ENCODE data around the gene MLLT6. TPM values are rescaled to one million over a fixed set of nuclear protein-coding genes. Genes with fewer than 3 reads are reported as not detected.
"Not testable (repeated sequence)": the region's sequence is repeated elsewhere in the genome, so short reads cannot be mapped to it uniquely, and the experiment has no call there.

The MLLT6 gene
- total RNA-seq, 1 donor from 2014 or later = 192 TPM

DNA sequence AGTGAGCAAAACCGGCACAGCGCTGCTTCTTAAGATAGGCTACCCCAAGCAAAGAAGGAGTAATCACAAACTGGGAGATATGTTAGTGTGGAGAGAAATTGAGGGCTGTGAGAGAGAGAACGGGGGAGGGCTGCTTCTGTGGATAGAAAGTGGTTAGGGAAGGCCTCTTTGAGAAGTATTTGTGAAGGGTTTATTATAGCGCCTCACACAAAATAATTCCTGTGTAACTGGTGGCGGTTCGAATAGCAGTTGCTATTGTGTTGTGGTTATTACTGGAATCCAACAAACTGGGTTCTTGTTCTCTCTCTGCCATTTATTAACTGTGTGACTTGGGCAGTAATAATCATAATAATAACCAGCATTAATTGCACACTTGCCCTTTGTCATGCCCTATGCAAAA lies 15.9 kb downstream of the MLLT6 start:
- no peak for ATAC-seq (ENCODE audit: low read depth)
- Mint-ChIP-seq H3K27ac (no peak overlapping the region), H3K4me3 (no peak overlapping the region), H3K4me1 (peaks cover 15% of the 10 kb centered on the region), H3K27me3 (no peaks in the 10 kb centered on the region), H3K9me3 (no peaks in the 10 kb centered on the region), H3K36me3 (ENCODE audit: low read depth) (peaks cover 68% of the 10 kb centered on the region)
- CTCF ChIA-PET = no interaction called here
- TF ChIP-seq, protein P1, sequence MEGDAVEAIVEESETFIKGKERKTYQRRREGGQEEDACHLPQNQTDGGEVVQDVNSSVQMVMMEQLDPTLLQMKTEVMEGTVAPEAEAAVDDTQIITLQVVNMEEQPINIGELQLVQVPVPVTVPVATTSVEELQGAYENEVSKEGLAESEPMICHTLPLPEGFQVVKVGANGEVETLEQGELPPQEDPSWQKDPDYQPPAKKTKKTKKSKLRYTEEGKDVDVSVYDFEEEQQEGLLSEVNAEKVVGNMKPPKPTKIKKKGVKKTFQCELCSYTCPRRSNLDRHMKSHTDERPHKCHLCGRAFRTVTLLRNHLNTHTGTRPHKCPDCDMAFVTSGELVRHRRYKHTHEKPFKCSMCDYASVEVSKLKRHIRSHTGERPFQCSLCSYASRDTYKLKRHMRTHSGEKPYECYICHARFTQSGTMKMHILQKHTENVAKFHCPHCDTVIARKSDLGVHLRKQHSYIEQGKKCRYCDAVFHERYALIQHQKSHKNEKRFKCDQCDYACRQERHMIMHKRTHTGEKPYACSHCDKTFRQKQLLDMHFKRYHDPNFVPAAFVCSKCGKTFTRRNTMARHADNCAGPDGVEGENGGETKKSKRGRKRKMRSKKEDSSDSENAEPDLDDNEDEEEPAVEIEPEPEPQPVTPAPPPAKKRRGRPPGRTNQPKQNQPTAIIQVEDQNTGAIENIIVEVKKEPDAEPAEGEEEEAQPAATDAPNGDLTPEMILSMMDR (IDR thresholded peaks at IDR 0.05) = no peak
- intact Hi-C loops (cut with micrococcal nuclease) = no loop called here
- no peak for DNase-seq
- POLR2A ChIA-PET = interaction anchor here (1.0 kb wide), 1 partner anchor 17 kb away, joined by 3 read pairs; no protein-coding TSS in a partner anchor

DNA sequence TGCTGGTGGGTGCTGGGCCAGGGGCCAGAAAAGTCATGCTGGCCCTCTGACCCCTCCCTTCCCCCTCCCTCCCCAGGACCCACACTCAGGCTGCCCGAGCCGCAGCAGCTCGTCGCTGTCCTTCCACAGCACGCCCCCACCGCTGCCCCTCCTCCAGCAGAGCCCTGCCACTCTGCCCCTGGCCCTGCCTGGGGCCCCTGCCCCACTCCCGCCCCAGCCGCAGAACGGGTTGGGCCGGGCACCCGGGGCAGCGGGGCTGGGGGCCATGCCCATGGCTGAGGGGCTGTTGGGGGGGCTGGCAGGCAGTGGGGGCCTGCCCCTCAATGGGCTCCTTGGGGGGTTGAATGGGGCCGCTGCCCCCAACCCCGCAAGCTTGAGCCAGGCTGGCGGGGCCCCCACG lies 16.7 kb downstream of the MLLT6 start:
- ATAC-seq (ENCODE audit: low read depth) (no peak), DNase-seq (no peak)
- H3K36me3 Mint-ChIP-seq (ENCODE audit: low read depth) = peaks cover 64% of the 10 kb centered on the region
- H3K27ac Mint-ChIP-seq = no peak overlapping the region
- TF ChIP-seq, protein P1 (IDR thresholded peaks at IDR 0.05) = no peak
- peaks cover 20% of the 10 kb centered on the region for H3K4me1 Mint-ChIP-seq
- H3K4me3 Mint-ChIP-seq = no peak overlapping the region
- intact Hi-C loops (cut with micrococcal nuclease) = no loop called here
- H3K27me3 Mint-ChIP-seq = no peaks in the 10 kb centered on the region
- CTCF ChIA-PET = interaction anchor here (2.1 kb wide), 1 partner anchor 14 kb away, joined by 7 read pairs; no protein-coding TSS in a partner anchor
- POLR2A ChIA-PET = interaction anchor here (1.0 to 1.6 kb wide), 2 partner anchors 16 to 18 kb away, joined by 3 to 4 read pairs; no protein-coding TSS in a partner anchor
- no peaks in the 10 kb centered on the region for H3K9me3 Mint-ChIP-seq

DNA sequence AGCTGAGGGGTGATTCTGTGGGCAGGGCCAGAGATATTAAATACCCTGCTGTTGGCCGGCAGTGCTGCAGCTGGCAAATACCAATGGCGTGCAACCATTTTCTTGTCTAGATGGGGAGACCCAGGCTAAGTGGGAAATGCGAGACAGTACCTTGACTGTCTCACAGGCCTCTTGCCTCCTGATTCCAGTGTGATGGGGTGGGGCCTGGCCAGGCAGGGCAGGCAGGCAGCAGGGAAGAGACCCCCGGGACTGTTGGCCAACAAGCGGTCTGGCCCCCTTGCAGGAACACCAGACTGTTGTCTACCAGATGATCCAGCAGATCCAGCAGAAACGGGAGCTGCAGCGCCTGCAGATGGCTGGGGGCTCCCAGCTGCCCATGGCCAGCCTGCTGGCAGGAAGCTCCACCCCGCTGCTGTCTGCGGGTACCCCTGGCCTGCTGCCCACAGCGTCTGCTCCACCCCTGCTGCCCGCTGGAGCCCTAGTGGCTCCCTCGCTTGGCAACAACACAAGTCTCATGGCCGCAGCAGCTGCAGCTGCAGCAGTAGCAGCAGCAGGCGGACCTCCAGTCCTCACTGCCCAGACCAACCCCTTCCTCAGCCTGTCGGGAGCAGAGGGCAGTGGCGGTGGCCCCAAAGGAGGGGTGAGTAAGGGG lies 19.4 kb downstream of the MLLT6 start:
- ChIA-PET POLR2A (interaction anchor here (0.6 to 1.2 kb wide), 2 partner anchors 15 to 19 kb away, joined by 3 read pairs; no protein-coding TSS in a partner anchor), CTCF (no interaction called here)
- intact Hi-C loops (cut with micrococcal nuclease) = no loop called here
- Mint-ChIP-seq H3K4me3 (no peak overlapping the region), H3K4me1 (peaks cover 44% of the 10 kb centered on the region), H3K27ac (no peak overlapping the region), H3K36me3 (ENCODE audit: low read depth) (peaks cover 40% of the 10 kb centered on the region), H3K27me3 (no peaks in the 10 kb centered on the region), H3K9me3 (no peaks in the 10 kb centered on the region)
- no peak for DNase-seq
- TF ChIP-seq, protein P1 (IDR thresholded peaks at IDR 0.05) = no peak
- no peak for ATAC-seq (ENCODE audit: low read depth)

DNA sequence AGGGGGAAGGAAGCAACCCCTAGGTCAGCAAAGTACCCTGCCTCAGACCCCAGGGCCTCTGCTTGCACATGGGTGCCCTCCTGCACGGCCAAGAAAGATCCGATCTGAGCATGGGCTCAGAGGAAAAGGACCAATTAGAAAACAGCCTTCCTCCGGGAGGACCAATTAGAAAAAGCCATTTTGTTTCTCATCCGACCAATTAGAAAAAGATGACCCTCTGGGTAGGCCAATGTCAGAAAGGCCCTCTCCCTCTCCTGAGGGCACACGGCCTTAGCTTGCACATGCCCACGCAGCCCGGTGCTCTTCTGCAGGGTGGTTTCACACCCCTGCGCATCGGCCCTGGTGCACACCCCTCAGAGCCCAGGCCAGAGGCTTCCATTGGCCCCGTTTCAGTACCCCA lies 20.0 kb downstream of the MLLT6 start:
- intact Hi-C loops (cut with micrococcal nuclease) = no loop called here
- Mint-ChIP-seq H3K9me3 (no peaks in the 10 kb centered on the region), H3K27ac (no peak overlapping the region), H3K36me3 (ENCODE audit: low read depth) (peaks cover 37% of the 10 kb centered on the region), H3K27me3 (no peaks in the 10 kb centered on the region), H3K4me3 (no peak overlapping the region), H3K4me1 (peaks cover 46% of the 10 kb centered on the region)
- ChIA-PET CTCF (no interaction called here), POLR2A (interaction anchor here (1.2 kb wide), 1 partner anchor 15 kb away, joined by 3 read pairs; no protein-coding TSS in a partner anchor)
- no peak for ATAC-seq (ENCODE audit: low read depth)
- TF ChIP-seq, protein P1 (IDR thresholded peaks at IDR 0.05) = no peak
- DNase-seq = no peak

DNA sequence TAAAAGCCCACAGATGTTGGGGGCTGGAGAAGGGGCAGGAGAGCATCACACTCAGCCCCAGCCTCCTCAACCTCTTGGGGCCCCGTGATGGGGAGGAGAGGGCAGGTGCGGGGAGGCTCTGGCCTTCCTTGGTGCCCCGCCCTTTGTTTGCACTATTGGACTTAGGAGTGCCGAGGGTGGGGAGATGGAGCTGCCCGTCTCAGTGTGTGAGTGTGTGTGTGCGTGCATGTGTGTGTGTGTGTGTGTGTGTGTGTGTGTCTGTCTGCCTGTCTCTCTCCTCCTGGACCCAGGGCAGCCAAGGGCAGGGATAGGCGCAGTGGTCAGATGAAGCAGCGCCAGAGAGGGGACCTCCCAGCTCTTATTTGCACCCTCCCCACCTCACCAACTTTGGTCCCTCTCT lies 21.1 kb downstream of the MLLT6 start:
- POLR2A ChIA-PET = interaction anchor here (1.2 to 3.6 kb wide), 3 partner anchors 9 to 26 kb away, joined by 3 to 73 read pairs (median 3); partner anchors contain the start of genes MLLT6 and PSMB3
- DNase-seq; H3K9me3 Mint-ChIP-seq; H3K4me3 Mint-ChIP-seq; H3K27me3 Mint-ChIP-seq; ATAC-seq (ENCODE audit: low read depth); H3K27ac Mint-ChIP-seq; intact Hi-C loops (cut with micrococcal nuclease): not testable (repeated sequence)
- Mint-ChIP-seq H3K36me3 (ENCODE audit: low read depth) (peaks cover 31% of the 10 kb centered on the region), H3K4me1 (peaks cover 49% of the 10 kb centered on the region)
- CTCF ChIA-PET = interaction anchor here (3.4 kb wide), 1 partner anchor 49 kb away, joined by 17 read pairs; no protein-coding TSS in a partner anchor

Data from activated B cell treated with CpG ODN at 0.5 μM for 24 hours (primary cell).